WTC11 (cell line): Measurements from ENCODE around the gene GPC5. TPM values are rescaled to one million over a fixed set of nuclear protein-coding genes. Genes with fewer than 3 reads are reported as not detected.

ENCODE experiments used
- ATAC-seq: fragments of 200-7000 bp; cut with Tn5 transposase; 2 replicates; pipeline ENCODE4 v1.10.0; 2021; ENCODE audit warnings: mild to moderate bottlenecking, moderate library complexity
- CTCF ChIA-PET: fragments of 300-600 bp; sonication (Branson Sonifier 250); formaldehyde crosslinking; loops from one replicate; lab custom pipeline; 2021; ENCODE audit warnings: antibody characterized with exemption; lab: Charles Lee
- POLR2A ChIA-PET: fragments of 350-600 bp; sonication (Branson Sonifier 250); formaldehyde crosslinking; loops from one replicate; lab custom pipeline; 2021; ENCODE audit warnings: antibody characterized with exemption; lab: Charles Lee
- DNase-seq: peaks from one replicate; pipeline ENCODE4 v3.0.0; 2021; ENCODE audit warnings: low spot score
- H3K27ac Mint-ChIP-seq: 2 replicates; pipeline ENCODE4 v1.8.0; 2021; ENCODE audit warnings: mixed read lengths
- H3K27me3 Mint-ChIP-seq: 2 replicates; pipeline ENCODE4 v1.8.0; 2021; ENCODE audit warnings: low read depth, mild to moderate bottlenecking, moderate library complexity, mixed read lengths
- H3K36me3 Mint-ChIP-seq: 2 replicates; pipeline ENCODE4 v1.8.0; 2021; ENCODE audit warnings: mixed read lengths
- H3K4me1 Mint-ChIP-seq: 2 replicates; pipeline ENCODE4 v1.8.0; 2022; ENCODE audit warnings: mixed read lengths
- H3K4me3 Mint-ChIP-seq: 2 replicates; pipeline ENCODE4 v1.8.0; 2021; ENCODE audit warnings: mild to moderate bottlenecking, moderate library complexity, mixed read lengths
- H3K9me3 Mint-ChIP-seq: 2 replicates; pipeline ENCODE4 v1.8.0; 2021; ENCODE audit warnings: mixed read lengths
- E2F4 ChIP-seq: sonication (generic); formaldehyde crosslinking; IDR thresholded peaks from 2 replicates; pipeline ENCODE4 v1.8.1; 2022; ENCODE audit warnings: low read depth, mild to moderate bottlenecking, moderate library complexity, missing genetic modification reagents, borderline replicate concordance
- JUN ChIP-seq: sonication (generic); formaldehyde crosslinking; IDR thresholded peaks from 2 replicates; pipeline ENCODE4 v1.8.0; 2023; ENCODE audit warnings: mild to moderate bottlenecking, missing genetic modification reagents
- KAT7 ChIP-seq: sonication (generic); formaldehyde crosslinking; IDR thresholded peaks from 2 replicates; pipeline ENCODE4 v1.8.1; 2023; ENCODE audit warnings: missing genetic modification reagents, mild to moderate bottlenecking, borderline replicate concordance
- MXD4 ChIP-seq: fragments of 250-450 bp; sonication (Bioruptor Pico); IDR thresholded peaks from 2 replicates; pipeline ENCODE4 v1.8.0; 2021; ENCODE audit warnings: mild to moderate bottlenecking, moderate library complexity, borderline replicate concordance
- RORB ChIP-seq: fragments of 250-450 bp; sonication (Bioruptor Pico); IDR thresholded peaks from 2 replicates; pipeline ENCODE4 v1.9.0; 2021; ENCODE audit warnings: mild to moderate bottlenecking
- TEAD1 ChIP-seq: sonication (generic); formaldehyde crosslinking; IDR thresholded peaks from 2 replicates; pipeline ENCODE4 v1.8.0; 2022; ENCODE audit warnings: mild to moderate bottlenecking, missing genetic modification reagents
- ZMAT4 ChIP-seq: fragments of 250-450 bp; sonication (Bioruptor Pico); IDR thresholded peaks from 2 replicates; pipeline ENCODE4 v1.9.0; 2021; ENCODE audit warnings: mild to moderate bottlenecking
- ZNF232 ChIP-seq: sonication (generic); formaldehyde crosslinking; IDR thresholded peaks from 2 replicates; pipeline ENCODE4 v1.8.0; 2022; ENCODE audit warnings: mild to moderate bottlenecking, missing genetic modification reagents
- ZNF281 ChIP-seq: sonication (generic); formaldehyde crosslinking; IDR thresholded peaks from 2 replicates; pipeline ENCODE4 v1.8.0; 2023; ENCODE audit warnings: mild to moderate bottlenecking, missing genetic modification reagents
- ZNF671 ChIP-seq: fragments of 250-450 bp; sonication (Bioruptor Pico); IDR thresholded peaks from 2 replicates; pipeline ENCODE4 v1.8.0; 2021; ENCODE audit warnings: mild to moderate bottlenecking
- total RNA-seq: library from RNA; stranded (reverse); gene quantifications from 3 replicates; pipeline ENCODE4 v1.2.3, GENCODE V29; 2021
- TF ChIP-seq, protein P1 (sequence below): sonication (generic); formaldehyde crosslinking; IDR thresholded peaks from 2 replicates; pipeline ENCODE4 v1.8.1; 2023; ENCODE audit warnings: mild to moderate bottlenecking, missing genetic modification reagents, moderate library complexity
- TF ChIP-seq, protein P2 (sequence below): sonication (generic); formaldehyde crosslinking; IDR thresholded peaks from 2 replicates; pipeline ENCODE4 v1.8.1; 2023; ENCODE audit warnings: mild to moderate bottlenecking, moderate library complexity, missing genetic modification reagents
- TF ChIP-seq, protein P3 (sequence below): sonication (generic); formaldehyde crosslinking; IDR thresholded peaks from 2 replicates; pipeline ENCODE4 v1.8.0; 2022; ENCODE audit warnings: mild to moderate bottlenecking, missing genetic modification reagents
- TF ChIP-seq, protein P4 (sequence below): fragments of 250-450 bp; sonication (Bioruptor Pico); IDR thresholded peaks from 2 replicates; pipeline ENCODE4 v1.9.0; 2021; ENCODE audit warnings: mild to moderate bottlenecking, borderline replicate concordance
- TF ChIP-seq, protein P5 (sequence below): fragments of 250-450 bp; sonication (Bioruptor Pico); IDR thresholded peaks from 2 replicates; pipeline ENCODE4 v2.1.2; 2022; ENCODE audit warnings: mild to moderate bottlenecking, moderate library complexity

Gene GPC5
- total RNA-seq, 1 experiment from 2014 or later = 0.46 TPM

DNA sequence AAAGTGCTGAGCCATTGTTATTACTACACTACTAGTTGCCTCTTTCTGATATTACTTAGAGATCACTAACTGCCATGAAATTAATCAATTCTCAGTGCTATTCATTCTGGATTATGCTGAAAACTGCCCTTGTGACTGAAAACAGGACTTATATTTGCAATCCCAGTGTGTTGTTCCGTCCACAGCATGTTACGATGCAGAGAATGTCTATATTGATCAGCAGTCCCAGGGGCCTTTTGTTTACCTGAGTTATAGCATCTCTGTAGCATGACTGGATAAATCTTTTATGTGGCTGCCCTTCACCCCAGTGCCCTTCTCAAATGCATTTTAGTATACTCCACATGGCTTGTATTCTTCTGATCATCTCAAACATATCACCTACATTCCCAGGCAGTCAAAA is 251.0 kb downstream of the GPC5 start (continued):
- TF ChIP-seq ZNF281 (no peak), ZNF671 (CRISPR knock-in tag) (no peak), JUN (no peak), KAT7 (CRISPR knock-in tag) (no peak), ZNF232 (no peak), ZMAT4 (CRISPR knock-in tag) (no peak)
- TF ChIP-seq, protein P1, sequence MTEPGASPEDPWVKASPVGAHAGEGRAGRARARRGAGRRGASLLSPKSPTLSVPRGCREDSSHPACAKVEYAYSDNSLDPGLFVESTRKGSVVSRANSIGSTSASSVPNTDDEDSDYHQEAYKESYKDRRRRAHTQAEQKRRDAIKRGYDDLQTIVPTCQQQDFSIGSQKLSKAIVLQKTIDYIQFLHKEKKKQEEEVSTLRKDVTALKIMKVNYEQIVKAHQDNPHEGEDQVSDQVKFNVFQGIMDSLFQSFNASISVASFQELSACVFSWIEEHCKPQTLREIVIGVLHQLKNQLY (CRISPR knock-in tag) = no peak
- TF ChIP-seq, protein P2, sequence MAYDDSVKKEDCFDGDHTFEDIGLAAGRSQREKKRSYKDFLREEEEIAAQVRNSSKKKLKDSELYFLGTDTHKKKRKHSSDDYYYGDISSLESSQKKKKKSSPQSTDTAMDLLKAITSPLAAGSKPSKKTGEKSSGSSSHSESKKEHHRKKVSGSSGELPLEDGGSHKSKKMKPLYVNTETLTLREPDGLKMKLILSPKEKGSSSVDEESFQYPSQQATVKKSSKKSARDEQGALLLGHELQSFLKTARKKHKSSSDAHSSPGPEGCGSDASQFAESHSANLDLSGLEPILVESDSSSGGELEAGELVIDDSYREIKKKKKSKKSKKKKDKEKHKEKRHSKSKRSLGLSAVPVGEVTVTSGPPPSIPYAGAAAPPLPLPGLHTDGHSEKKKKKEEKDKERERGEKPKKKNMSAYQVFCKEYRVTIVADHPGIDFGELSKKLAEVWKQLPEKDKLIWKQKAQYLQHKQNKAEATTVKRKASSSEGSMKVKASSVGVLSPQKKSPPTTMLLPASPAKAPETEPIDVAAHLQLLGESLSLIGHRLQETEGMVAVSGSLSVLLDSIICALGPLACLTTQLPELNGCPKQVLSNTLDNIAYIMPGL (CRISPR knock-in tag) = no peak

GRCh38 chr13:91652404-91653301 is 254.2 kb downstream of the GPC5 start:
- ChIA-PET CTCF (no interaction called here), POLR2A (no interaction called here)
- Mint-ChIP-seq H3K27me3 (no peaks in the 10 kb centered on the region), H3K4me1 (peaks cover 19% of the 10 kb centered on the region), H3K9me3 (no peaks in the 10 kb centered on the region), H3K27ac (no peak overlapping the region; the same call in 1 of the 2 replicates), H3K36me3 (no peaks in the 10 kb centered on the region), H3K4me3 (no peak overlapping the region)
- DNase-seq = no peak
- ATAC-seq = peak; percentile 78
- TF ChIP-seq, protein P3, sequence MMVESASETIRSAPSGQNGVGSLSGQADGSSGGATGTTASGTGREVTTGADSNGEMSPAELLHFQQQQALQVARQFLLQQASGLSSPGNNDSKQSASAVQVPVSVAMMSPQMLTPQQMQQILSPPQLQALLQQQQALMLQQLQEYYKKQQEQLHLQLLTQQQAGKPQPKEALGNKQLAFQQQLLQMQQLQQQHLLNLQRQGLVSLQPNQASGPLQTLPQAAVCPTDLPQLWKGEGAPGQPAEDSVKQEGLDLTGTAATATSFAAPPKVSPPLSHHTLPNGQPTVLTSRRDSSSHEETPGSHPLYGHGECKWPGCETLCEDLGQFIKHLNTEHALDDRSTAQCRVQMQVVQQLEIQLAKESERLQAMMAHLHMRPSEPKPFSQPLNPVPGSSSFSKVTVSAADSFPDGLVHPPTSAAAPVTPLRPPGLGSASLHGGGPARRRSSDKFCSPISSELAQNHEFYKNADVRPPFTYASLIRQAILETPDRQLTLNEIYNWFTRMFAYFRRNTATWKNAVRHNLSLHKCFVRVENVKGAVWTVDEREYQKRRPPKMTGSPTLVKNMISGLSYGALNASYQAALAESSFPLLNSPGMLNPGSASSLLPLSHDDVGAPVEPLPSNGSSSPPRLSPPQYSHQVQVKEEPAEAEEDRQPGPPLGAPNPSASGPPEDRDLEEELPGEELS = no peak

DNA sequence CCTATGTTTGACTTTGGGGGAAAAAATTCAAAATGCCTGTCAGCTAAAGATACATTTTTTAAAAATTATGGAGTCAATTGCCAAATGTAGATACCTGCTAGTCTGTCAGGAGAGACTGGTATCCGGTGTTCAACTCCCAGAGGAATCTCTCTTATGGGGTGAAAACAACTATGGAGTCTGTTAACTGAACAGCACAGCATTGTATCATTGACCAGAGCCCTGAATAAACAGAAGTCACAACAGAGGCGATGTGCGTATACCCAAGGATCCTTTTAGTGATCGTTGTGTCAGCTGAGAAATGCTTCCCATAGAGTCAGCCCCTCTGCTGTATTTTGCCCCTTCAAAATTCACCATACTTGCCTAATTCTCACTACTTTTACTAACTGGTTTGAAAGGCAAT is 257.3 kb downstream of the GPC5 start:
- ATAC-seq = no peak
- Mint-ChIP-seq H3K36me3 (no peaks in the 10 kb centered on the region), H3K4me3 (no peak overlapping the region), H3K27ac (no peak overlapping the region), H3K27me3 (no peaks in the 10 kb centered on the region), H3K4me1 (peaks cover 19% of the 10 kb centered on the region), H3K9me3 (no peaks in the 10 kb centered on the region)
- DNase-seq = no peak
- POLR2A ChIA-PET = no interaction called here
- CTCF ChIA-PET = no interaction called here
- TF ChIP-seq, protein P4, sequence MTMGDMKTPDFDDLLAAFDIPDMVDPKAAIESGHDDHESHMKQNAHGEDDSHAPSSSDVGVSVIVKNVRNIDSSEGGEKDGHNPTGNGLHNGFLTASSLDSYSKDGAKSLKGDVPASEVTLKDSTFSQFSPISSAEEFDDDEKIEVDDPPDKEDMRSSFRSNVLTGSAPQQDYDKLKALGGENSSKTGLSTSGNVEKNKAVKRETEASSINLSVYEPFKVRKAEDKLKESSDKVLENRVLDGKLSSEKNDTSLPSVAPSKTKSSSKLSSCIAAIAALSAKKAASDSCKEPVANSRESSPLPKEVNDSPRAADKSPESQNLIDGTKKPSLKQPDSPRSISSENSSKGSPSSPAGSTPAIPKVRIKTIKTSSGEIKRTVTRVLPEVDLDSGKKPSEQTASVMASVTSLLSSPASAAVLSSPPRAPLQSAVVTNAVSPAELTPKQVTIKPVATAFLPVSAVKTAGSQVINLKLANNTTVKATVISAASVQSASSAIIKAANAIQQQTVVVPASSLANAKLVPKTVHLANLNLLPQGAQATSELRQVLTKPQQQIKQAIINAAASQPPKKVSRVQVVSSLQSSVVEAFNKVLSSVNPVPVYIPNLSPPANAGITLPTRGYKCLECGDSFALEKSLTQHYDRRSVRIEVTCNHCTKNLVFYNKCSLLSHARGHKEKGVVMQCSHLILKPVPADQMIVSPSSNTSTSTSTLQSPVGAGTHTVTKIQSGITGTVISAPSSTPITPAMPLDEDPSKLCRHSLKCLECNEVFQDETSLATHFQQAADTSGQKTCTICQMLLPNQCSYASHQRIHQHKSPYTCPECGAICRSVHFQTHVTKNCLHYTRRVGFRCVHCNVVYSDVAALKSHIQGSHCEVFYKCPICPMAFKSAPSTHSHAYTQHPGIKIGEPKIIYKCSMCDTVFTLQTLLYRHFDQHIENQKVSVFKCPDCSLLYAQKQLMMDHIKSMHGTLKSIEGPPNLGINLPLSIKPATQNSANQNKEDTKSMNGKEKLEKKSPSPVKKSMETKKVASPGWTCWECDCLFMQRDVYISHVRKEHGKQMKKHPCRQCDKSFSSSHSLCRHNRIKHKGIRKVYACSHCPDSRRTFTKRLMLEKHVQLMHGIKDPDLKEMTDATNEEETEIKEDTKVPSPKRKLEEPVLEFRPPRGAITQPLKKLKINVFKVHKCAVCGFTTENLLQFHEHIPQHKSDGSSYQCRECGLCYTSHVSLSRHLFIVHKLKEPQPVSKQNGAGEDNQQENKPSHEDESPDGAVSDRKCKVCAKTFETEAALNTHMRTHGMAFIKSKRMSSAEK (CRISPR knock-in tag) = no peak
- TF ChIP-seq RORB = no peak
- no peak for TF ChIP-seq MXD4 (CRISPR knock-in tag)
- TF ChIP-seq, protein P5, sequence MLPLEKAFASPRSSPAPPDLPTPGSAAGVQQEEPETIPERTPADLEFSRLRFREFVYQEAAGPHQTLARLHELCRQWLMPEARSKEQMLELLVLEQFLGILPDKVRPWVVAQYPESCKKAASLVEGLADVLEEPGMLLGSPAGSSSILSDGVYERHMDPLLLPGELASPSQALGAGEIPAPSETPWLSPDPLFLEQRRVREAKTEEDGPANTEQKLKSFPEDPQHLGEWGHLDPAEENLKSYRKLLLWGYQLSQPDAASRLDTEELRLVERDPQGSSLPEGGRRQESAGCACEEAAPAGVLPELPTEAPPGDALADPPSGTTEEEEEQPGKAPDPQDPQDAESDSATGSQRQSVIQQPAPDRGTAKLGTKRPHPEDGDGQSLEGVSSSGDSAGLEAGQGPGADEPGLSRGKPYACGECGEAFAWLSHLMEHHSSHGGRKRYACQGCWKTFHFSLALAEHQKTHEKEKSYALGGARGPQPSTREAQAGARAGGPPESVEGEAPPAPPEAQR (CRISPR knock-in tag) = no peak
- no peak for TF ChIP-seq TEAD1 (CRISPR knock-in tag)
- TF ChIP-seq E2F4 = no peak
